ENCODE results near the gene FAM24A. TPM values are rescaled to one million over a fixed set of nuclear protein-coding genes. Genes with fewer than 3 reads are reported as not detected.

Gene FAM24A
- total RNA-seq, 1 donor from 2014 or later, result not detected

GRCh38 chr10:122911889-122912484, 1.6 kb downstream of the FAM24A start:
- no peak for TF ChIP-seq CTCF (IDR thresholded peaks at IDR 0.05; ENCODE audit: unreplicated experiment)

GRCh38 chr10:122915700-122916099, 5.3 kb downstream of the FAM24A start:
- no peak overlapping the region for H3K4me3 Mint-ChIP-seq (ENCODE audit: low read depth)
- H3K4me1 Mint-ChIP-seq (ENCODE audit: low read depth), result no peaks in the 10 kb centered on the region
- no peaks in the 10 kb centered on the region for H3K9me3 Mint-ChIP-seq (ENCODE audit: low read depth)
- DNase-seq (ENCODE audit: low spot score, unreplicated experiment), result no peak
- no peak for TF ChIP-seq CTCF (IDR thresholded peaks at IDR 0.05; ENCODE audit: unreplicated experiment)
- no peak overlapping the region for H3K27ac Mint-ChIP-seq
- no peaks in the 10 kb centered on the region for H3K36me3 Mint-ChIP-seq (ENCODE audit: insufficient read depth)
- peaks cover 2% of the 10 kb centered on the region for H3K27me3 Mint-ChIP-seq

More at GRCh38 chr10:122911889-122912484, 1.6 kb downstream of the FAM24A start:
- no peak overlapping the region for H3K27ac Mint-ChIP-seq
- peak; percentile 82 for DNase-seq (ENCODE audit: low spot score, unreplicated experiment)
- H3K4me1 Mint-ChIP-seq (ENCODE audit: low read depth), result no peaks in the 10 kb centered on the region
- H3K27me3 Mint-ChIP-seq, result peaks cover 14% of the 10 kb centered on the region
- no peak overlapping the region for H3K4me3 Mint-ChIP-seq (ENCODE audit: low read depth)
- H3K9me3 Mint-ChIP-seq (ENCODE audit: low read depth), result no peaks in the 10 kb centered on the region
- no peaks in the 10 kb centered on the region for H3K36me3 Mint-ChIP-seq (ENCODE audit: insufficient read depth)

- H3K36me3 Mint-ChIP-seq (ENCODE audit: insufficient read depth), result peaks cover 3% of the 10 kb centered on the region
- no peak for TF ChIP-seq CTCF (IDR thresholded peaks at IDR 0.05; ENCODE audit: unreplicated experiment)
- no peaks in the 10 kb centered on the region for H3K9me3 Mint-ChIP-seq (ENCODE audit: low read depth)
- no peaks in the 10 kb centered on the region for H3K4me1 Mint-ChIP-seq (ENCODE audit: low read depth)
- no peaks in the 10 kb centered on the region for H3K27me3 Mint-ChIP-seq
- DNase-seq (ENCODE audit: low spot score, unreplicated experiment), result no peak
- H3K4me3 Mint-ChIP-seq (ENCODE audit: low read depth), result no peak overlapping the region
- no peak overlapping the region for H3K27ac Mint-ChIP-seq
Measured at GRCh38 chr10:122930140-122930539, 19.7 kb downstream of the FAM24A start.

GRCh38 chr10:122931088-122931906, 20.9 kb downstream of the FAM24A start:
- Mint-ChIP-seq H3K27me3 (no peaks in the 10 kb centered on the region), H3K4me3 (ENCODE audit: low read depth) (no peak overlapping the region), H3K4me1 (ENCODE audit: low read depth) (no peaks in the 10 kb centered on the region), H3K36me3 (ENCODE audit: insufficient read depth) (peaks cover 8% of the 10 kb centered on the region), H3K27ac (no peak overlapping the region), H3K9me3 (ENCODE audit: low read depth) (peaks cover 4% of the 10 kb centered on the region)
- TF ChIP-seq CTCF (IDR thresholded peaks at IDR 0.05; ENCODE audit: unreplicated experiment), result no peak
- DNase-seq (ENCODE audit: low spot score, unreplicated experiment), result no peak

- no peak for TF ChIP-seq CTCF (IDR thresholded peaks at IDR 0.05; ENCODE audit: unreplicated experiment)
- no peaks in the 10 kb centered on the region for H3K27me3 Mint-ChIP-seq
- H3K4me3 Mint-ChIP-seq (ENCODE audit: low read depth), result no peak overlapping the region
- H3K36me3 Mint-ChIP-seq (ENCODE audit: insufficient read depth), result peaks cover 25% of the 10 kb centered on the region
- H3K4me1 Mint-ChIP-seq (ENCODE audit: low read depth), result no peaks in the 10 kb centered on the region
- DNase-seq (ENCODE audit: low spot score, unreplicated experiment), result no peak
- H3K9me3 Mint-ChIP-seq (ENCODE audit: low read depth), result peaks cover 7% of the 10 kb centered on the region
- no peak overlapping the region for H3K27ac Mint-ChIP-seq
Measured at GRCh38 chr10:122939133-122939855, 28.9 kb downstream of the FAM24A start.
